ENCODE measurements around the gene C11orf42. TPM values are rescaled to one million over a fixed set of nuclear protein-coding genes. Genes with fewer than 3 reads are reported as not detected.

Gene C11orf42, protein sequence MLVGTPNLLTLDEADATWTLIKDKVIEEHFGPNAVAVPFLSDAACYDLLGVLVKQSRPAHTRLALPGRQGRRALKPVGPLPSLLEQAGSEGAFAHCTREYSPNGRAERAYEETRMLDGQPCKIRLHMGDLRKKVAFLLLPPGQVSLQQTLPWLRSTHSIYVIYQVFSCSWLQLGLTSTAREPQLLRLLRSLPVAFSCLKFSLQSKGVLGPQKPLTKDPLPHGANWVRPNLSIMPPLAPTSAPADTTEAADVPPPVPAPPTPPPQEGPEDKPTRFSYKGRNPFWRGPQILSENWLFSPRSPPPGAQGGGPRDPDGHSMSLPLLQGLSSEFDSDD
- not detected for total RNA-seq

- Histone ChIP-seq H3K4me3 (no peak within 1 kb of the TSS), H3K27me3 (no peaks in the 10 kb centered on the region), H3K27ac (no peak within 1 kb of the TSS), H3K9me3 (no peaks in the 10 kb centered on the region), H3K4me1 (no peaks in the 10 kb centered on the region), H3K36me3 (peaks cover 0 to 54% (median 3%) of the 10 kb centered on the region in 3 donors)
- DNase-seq, result no peak
- no peak for TF ChIP-seq POLR2A (IDR thresholded peaks at IDR 0.05)
- TF ChIP-seq CTCF (IDR thresholded peaks at IDR 0.05), result no peak
Observed at GRCh38 chr11:6205366-6205765, at the start of gene C11orf42. Gene C11orf42 (plus strand): TSS chr11:6205557. CDS start chr11:6205616, 59 bp downstream.

- no peaks in the 10 kb centered on the region for H3K36me3 ChIP-seq
- no peaks in the 10 kb centered on the region for H3K27me3 ChIP-seq
- TF ChIP-seq CTCF (IDR thresholded peaks at IDR 0.05) (no peak), POLR2A (IDR thresholded peaks at IDR 0.05) (no peak)
- no peak for DNase-seq
- H3K4me3 ChIP-seq, result no peak overlapping the region
- H3K9me3 ChIP-seq, result no peaks in the 10 kb centered on the region
- no peak overlapping the region for H3K27ac ChIP-seq
- no peaks in the 10 kb centered on the region for H3K4me1 ChIP-seq
Observed at GRCh38 chr11:6156628-6157359, 48.6 kb upstream of the C11orf42 start.

DNA sequence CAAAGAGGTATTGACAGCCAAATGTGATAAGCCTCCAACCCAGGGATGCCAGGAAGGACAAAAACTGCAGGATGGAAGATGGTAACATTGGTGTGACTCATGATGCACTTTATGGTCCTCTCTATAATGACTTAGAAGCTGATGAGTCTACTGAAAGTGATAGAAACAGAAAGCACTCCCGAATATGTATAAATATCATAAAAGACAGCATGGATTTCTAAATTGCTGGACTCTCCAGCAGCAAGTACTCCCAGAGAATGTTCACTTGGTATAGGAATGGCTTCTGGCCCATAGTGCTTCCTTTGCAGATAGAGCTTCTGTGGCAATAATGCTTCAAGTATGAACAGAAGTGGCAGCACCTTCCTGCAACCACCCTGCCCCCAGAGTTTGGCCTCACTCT, 35.1 kb upstream of the C11orf42 start, which contains the start of gene OR52B2:
Gene OR52B2 (minus strand): TSS at position 101 of the 400 bp plus-strand sequence. CDS start 0 bp downstream, at position 101.
- DNase-seq, result no peak
- peaks cover 0 to under 1% (median 0%) of the 10 kb centered on the region in 4 donors for H3K9me3 ChIP-seq
- no peak for TF ChIP-seq POLR2A (IDR thresholded peaks at IDR 0.05)
- TF ChIP-seq CTCF (IDR thresholded peaks at IDR 0.05), result no peak
- no peaks in the 10 kb centered on the region for H3K36me3 ChIP-seq
- H3K4me1 ChIP-seq, result no peaks in the 10 kb centered on the region
- H3K27me3 ChIP-seq, result no peaks in the 10 kb centered on the region
- H3K4me3 ChIP-seq, result no peak within 1 kb of the TSS
- H3K27ac ChIP-seq, result no peak within 1 kb of the TSS

GRCh38 chr11:6175440-6175839, 29.9 kb upstream of the C11orf42 start:
- no peak overlapping the region for H3K4me3 ChIP-seq
- H3K36me3 ChIP-seq, result no peaks in the 10 kb centered on the region
- no peaks in the 10 kb centered on the region for H3K9me3 ChIP-seq
- no peak for DNase-seq
- no peak overlapping the region for H3K27ac ChIP-seq
- H3K27me3 ChIP-seq, result no peaks in the 10 kb centered on the region
- H3K4me1 ChIP-seq, result no peaks in the 10 kb centered on the region
- TF ChIP-seq CTCF (IDR thresholded peaks at IDR 0.05) (no peak), POLR2A (IDR thresholded peaks at IDR 0.05) (no peak)

GRCh38 chr11:6191742-6192141, 13.6 kb upstream of the C11orf42 start:
- Histone ChIP-seq H3K4me1 (no peaks in the 10 kb centered on the region), H3K4me3 (no peak overlapping the region), H3K27ac (no peak overlapping the region), H3K36me3 (no peaks in the 10 kb centered on the region), H3K9me3 (no peaks in the 10 kb centered on the region), H3K27me3 (no peaks in the 10 kb centered on the region)
- TF ChIP-seq POLR2A (IDR thresholded peaks at IDR 0.05) (no peak), CTCF (IDR thresholded peaks at IDR 0.05) (no peak)
- DNase-seq, result no peak
